Breast epithelium (tissue), 3 donors: ENCODE results near the gene OR2T33.
"Not testable (repeated sequence)": the region's sequence is repeated elsewhere in the genome, so short reads cannot be mapped to it uniquely, and the experiment has no call there.

Source experiments
- POLR2AphosphoS5 ChIP-seq, 3 donors: sonication (generic); formaldehyde crosslinking; IDR thresholded peaks; one replicate each; pipeline ENCODE4 v1.6.1; 2017; ENCODE audit warnings: antibody characterized with exemption in 3 of 3
- TF ChIP-seq, protein P1 (sequence below), 3 donors: fragments of 450-650 bp; IDR thresholded peaks; one replicate each; pipeline ENCODE4 v1.5.1; 2016 to 2017; ENCODE audit warnings: antibody characterized with exemption in 3 of 3, mild to moderate bottlenecking in 3 of 3, moderate library complexity in 3 of 3

DNA sequence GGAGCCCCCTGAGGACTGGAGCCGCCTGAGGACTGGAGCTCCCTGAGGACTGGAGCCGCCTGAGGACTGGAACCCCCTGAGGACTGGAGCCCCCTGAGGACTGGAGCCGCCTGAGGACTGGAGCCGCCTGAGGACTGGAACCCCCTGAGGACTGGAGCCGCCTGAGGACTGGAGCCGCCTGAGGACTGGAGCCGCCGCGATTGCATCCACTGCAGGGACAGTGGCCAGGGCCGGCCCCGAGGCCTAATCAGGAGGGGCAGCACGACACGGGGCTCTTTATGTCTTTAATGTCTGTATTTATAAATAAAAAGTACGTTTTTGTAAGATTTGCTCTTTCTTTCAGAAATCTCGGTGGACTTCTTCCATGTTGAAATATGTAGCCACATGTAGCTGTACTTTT lies 29.0 kb upstream of the OR2T33 start:
- TF ChIP-seq, protein P1, sequence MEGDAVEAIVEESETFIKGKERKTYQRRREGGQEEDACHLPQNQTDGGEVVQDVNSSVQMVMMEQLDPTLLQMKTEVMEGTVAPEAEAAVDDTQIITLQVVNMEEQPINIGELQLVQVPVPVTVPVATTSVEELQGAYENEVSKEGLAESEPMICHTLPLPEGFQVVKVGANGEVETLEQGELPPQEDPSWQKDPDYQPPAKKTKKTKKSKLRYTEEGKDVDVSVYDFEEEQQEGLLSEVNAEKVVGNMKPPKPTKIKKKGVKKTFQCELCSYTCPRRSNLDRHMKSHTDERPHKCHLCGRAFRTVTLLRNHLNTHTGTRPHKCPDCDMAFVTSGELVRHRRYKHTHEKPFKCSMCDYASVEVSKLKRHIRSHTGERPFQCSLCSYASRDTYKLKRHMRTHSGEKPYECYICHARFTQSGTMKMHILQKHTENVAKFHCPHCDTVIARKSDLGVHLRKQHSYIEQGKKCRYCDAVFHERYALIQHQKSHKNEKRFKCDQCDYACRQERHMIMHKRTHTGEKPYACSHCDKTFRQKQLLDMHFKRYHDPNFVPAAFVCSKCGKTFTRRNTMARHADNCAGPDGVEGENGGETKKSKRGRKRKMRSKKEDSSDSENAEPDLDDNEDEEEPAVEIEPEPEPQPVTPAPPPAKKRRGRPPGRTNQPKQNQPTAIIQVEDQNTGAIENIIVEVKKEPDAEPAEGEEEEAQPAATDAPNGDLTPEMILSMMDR (IDR thresholded peaks at IDR 0.05), result not testable (repeated sequence)
- not testable (repeated sequence) for TF ChIP-seq POLR2AphosphoS5 (IDR thresholded peaks at IDR 0.05)
